Endothelial cell of umbilical vein (primary cell): ENCODE data around the gene PHF12. TPM values are rescaled to one million over a fixed set of nuclear protein-coding genes. Genes with fewer than 3 reads are reported as not detected.
A peak's percentile ranks its signal among the peaks of the same experiment; 100 is the strongest.

Source experiments
- BruUV-seq: library from RNA; stranded (reverse); fragments of 400-500 nt; replicated peaks from 2 replicates; lab custom pipeline; 2021; lab: Mats Ljungman, UMichigan
- CTCF ChIA-PET: fragments of 300-600, 350-600 bp; sonication (Branson Sonifier 250); formaldehyde crosslinking; loops from one replicate; lab custom pipeline; 2021; ENCODE audit warnings: antibody characterized with exemption, inconsistent platforms; lab: Charles Lee
- POLR2A ChIA-PET: fragments of 300-600, 350-600 bp; sonication (Branson Sonifier 250); formaldehyde crosslinking; loops from one replicate; lab custom pipeline; 2021; ENCODE audit warnings: antibody characterized with exemption, inconsistent platforms; lab: Charles Lee
- DNase-seq: peaks from one replicate; pipeline ENCODE4 v3.0.0-alpha.2; 2011; ENCODE audit warnings: low read depth, low spot score
- FAIRE-seq: peaks from 2 replicates; lab custom pipeline; 2011; peaks lifted over from hg19 to GRCh38; lab: Jason Lieb, UNC
- H2AFZ ChIP-seq: 2 replicates; pipeline ENCODE4 v1.6.0; 2012; ENCODE audit warnings: low read depth, low read length, control low read depth, inconsistent platforms
- H3K27ac ChIP-seq: 2 replicates; pipeline ENCODE4 v1.5.1; 2011; ENCODE audit warnings: low read depth, mild to moderate bottlenecking, control low read depth, low read length, moderate library complexity; ENCODE audit not compliant: insufficient read depth
- H3K27me3 ChIP-seq, 2 experiments: 2 replicates each; pipeline versions ENCODE4 v1.6.0 to v1.6.1; 2011; ENCODE audit warnings: low read length in 2 of 2, mixed read lengths in 1 of 2; ENCODE audit not compliant: control insufficient read depth in 2 of 2, insufficient read depth in 2 of 2
- H3K36me3 ChIP-seq, 2 experiments: 2 replicates in 1 of 2; 3 replicates in 1 of 2; pipeline ENCODE4 v1.5.1; 2011; ENCODE audit warnings: low read length in 2 of 2, mild to moderate bottlenecking in 1 of 2, moderate library complexity in 1 of 2; ENCODE audit not compliant: control insufficient read depth in 2 of 2, insufficient read depth in 2 of 2; ENCODE audit errors: extremely low read depth in 1 of 2
- H3K4me1 ChIP-seq: 3 replicates; pipeline ENCODE4 v1.5.1; 2011; ENCODE audit warnings: mild to moderate bottlenecking, low read length; ENCODE audit not compliant: control insufficient read depth, insufficient read depth; ENCODE audit errors: extremely low read depth
- H3K4me2 ChIP-seq: 2 replicates; pipeline ENCODE4 v1.6.1; 2011; ENCODE audit warnings: low read length, control low read depth, mixed read lengths; ENCODE audit not compliant: insufficient read depth
- H3K4me3 ChIP-seq, 3 experiments: fragments of 200-600 bp in 1 of 3; sonication (generic), shearing (Covaris generic) in 1 of 3; replicated peaks in 1 of 3; 2 replicates each; pipeline ENCODE4 v1.5.1; 2011 to 2016; ENCODE audit warnings: control low read depth in 3 of 3, low read length in 3 of 3, mild to moderate bottlenecking in 2 of 3, inconsistent platforms in 1 of 3, low read depth in 1 of 3, moderate library complexity in 1 of 3; ENCODE audit not compliant: insufficient read depth in 1 of 3
- H3K79me2 ChIP-seq: 2 replicates; pipeline ENCODE4 v1.6.0; 2012; ENCODE audit warnings: low read length, inconsistent platforms; ENCODE audit not compliant: control insufficient read depth, insufficient read depth
- H3K9ac ChIP-seq: replicated peaks from 2 replicates; pipeline ENCODE3; 2011; ENCODE audit warnings: low read length, control low read depth; ENCODE audit not compliant: insufficient read depth; ENCODE audit errors: extremely low read depth
- H3K9me1 ChIP-seq: replicated peaks from 3 replicates; pipeline ENCODE4 v1.6.0; 2011; ENCODE audit warnings: mild to moderate bottlenecking, low read length; ENCODE audit not compliant: control insufficient read depth, insufficient read depth; ENCODE audit errors: extremely low read depth
- H3K9me3 ChIP-seq: replicated peaks from 2 replicates; pipeline ENCODE4 v1.5.1; 2012; ENCODE audit warnings: low read length, inconsistent platforms; ENCODE audit not compliant: control insufficient read depth, insufficient read depth
- H4K20me1 ChIP-seq: replicated peaks from 2 replicates; pipeline ENCODE3; 2011; ENCODE audit warnings: mild to moderate bottlenecking, low read length; ENCODE audit not compliant: control insufficient read depth, insufficient read depth; ENCODE audit errors: extremely low read depth
- CTCF ChIP-seq, 2 donors: IDR thresholded peaks; 1 replicate in 1 of 2; 2 replicates in 1 of 2; pipeline ENCODE4 v1.5.1; 2011; ENCODE audit warnings: low read length in 2 of 2, mild to moderate bottlenecking in 2 of 2, moderate library complexity in 2 of 2, control low read depth in 1 of 2, inconsistent platforms in 1 of 2, low read depth in 1 of 2; ENCODE audit not compliant: insufficient read depth in 1 of 2; ENCODE audit errors: extremely low read depth in 1 of 2
- EZH2 ChIP-seq: IDR thresholded peaks from 2 replicates; pipeline ENCODE4 v1.6.1; 2012; ENCODE audit warnings: borderline replicate concordance, low read depth, mild to moderate bottlenecking, moderate library complexity, low read length, inconsistent platforms; ENCODE audit not compliant: severe bottlenecking
- FOS ChIP-seq: IDR thresholded peaks from 2 replicates; pipeline ENCODE4 v1.6.1; 2011; ENCODE audit warnings: mild to moderate bottlenecking, low read length, moderate library complexity, borderline replicate concordance; ENCODE audit not compliant: insufficient read depth
- GATA2 ChIP-seq: IDR thresholded peaks from 2 replicates; pipeline ENCODE4 v1.7.0; 2011; ENCODE audit warnings: low read depth, mild to moderate bottlenecking, moderate library complexity, mixed read lengths, low read length; ENCODE audit not compliant: insufficient read length, insufficient read depth
- JUN ChIP-seq: IDR thresholded peaks from 2 replicates; pipeline ENCODE4 v1.6.1; 2011; ENCODE audit warnings: borderline replicate concordance, low read depth; ENCODE audit not compliant: insufficient read length, insufficient read depth
- MAX ChIP-seq: IDR thresholded peaks from 2 replicates; pipeline ENCODE4 v1.6.1; 2011; ENCODE audit not compliant: insufficient read depth, insufficient read length
- MYC ChIP-seq: IDR thresholded peaks from one replicate; pipeline ENCODE4 v1.6.1; 2011; ENCODE audit warnings: mild to moderate bottlenecking, low read depth, low read length
- POLR2A ChIP-seq: IDR thresholded peaks from 2 replicates; pipeline ENCODE4 v1.6.1; 2012; ENCODE audit warnings: low read depth, mild to moderate bottlenecking, control low read depth, low read length
- POLR2AphosphoS5 ChIP-seq: IDR thresholded peaks from 2 replicates; pipeline ENCODE4 v1.6.1; 2012; ENCODE audit warnings: low read depth, mild to moderate bottlenecking, control low read depth, low read length, moderate library complexity; ENCODE audit not compliant: insufficient read depth
- dilution Hi-C: fragments of 300-500 bp; cut with MboI; formaldehyde crosslinking; loops from one replicate; pipeline ENCODE4 v1.15.0; 2019; ENCODE audit warnings: low sequenced_read_pairs; ENCODE audit not compliant: extremely low pct_ligation_motif_present
- intact Hi-C: fragments of 100-400 bp; cut with micrococcal nuclease; formaldehyde crosslinking; loops from one replicate; pipeline ENCODE4 v1.10.0; 2022
- polyA plus RNA-seq, 4 experiments: library from polyadenylated mRNA; depleted of rRNA in 3 of 4; stranded (reverse) in 3 of 4; unstranded in 1 of 4; fragments of >200 nt; gene quantifications; 2 replicates each; pipeline versions ENCODE4 v1.2.1 to v1.2.3, GENCODE V29; 2011 to 2012; ENCODE audit warnings: missing spikeins in 1 of 4
- total RNA-seq: library from RNA; stranded (reverse); gene quantifications from 2 replicates; pipeline ENCODE4 v1.2.3, GENCODE V29; 2021

Gene PHF12
- total and polyA plus RNA-seq, 2 donors (not counting 3 experiments of a cell fraction or from before 2014, with no cell fraction given): 26.6 to 44.2 TPM

DNA sequence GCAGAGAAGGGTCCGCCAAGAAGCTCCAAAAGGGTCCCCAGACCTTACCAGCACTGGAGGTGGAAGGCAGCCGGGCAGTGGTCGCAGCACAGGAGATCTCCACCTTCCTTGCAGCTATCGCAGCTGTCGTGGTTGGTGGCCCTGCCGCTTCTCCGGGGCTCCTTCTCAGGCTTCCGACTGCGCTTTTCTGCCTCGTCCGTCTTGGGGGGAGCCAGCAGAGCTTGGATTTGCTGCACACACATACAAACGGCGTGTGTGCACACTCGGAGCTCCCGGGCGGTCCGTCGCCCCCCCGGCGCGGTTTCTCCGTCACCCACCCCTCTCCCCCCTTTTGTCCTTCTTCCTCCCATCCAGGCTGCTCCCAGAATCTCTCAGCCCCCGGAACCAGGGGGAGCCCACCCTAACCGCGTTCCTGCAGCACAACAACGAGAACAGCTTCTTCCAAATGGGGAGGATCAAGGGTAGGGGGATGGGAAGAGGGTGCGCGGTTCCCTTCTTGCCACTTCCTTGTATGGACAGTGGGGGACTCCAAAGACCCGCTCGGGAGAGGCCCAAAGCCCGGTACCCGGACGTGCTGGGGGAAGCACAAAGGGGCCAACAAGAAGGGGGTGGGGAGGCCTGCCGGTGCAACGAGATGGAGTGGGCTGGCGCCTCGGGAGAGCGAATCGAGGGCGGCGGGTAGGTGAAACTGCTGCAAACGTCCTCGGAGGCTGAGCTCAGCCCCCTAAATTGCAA lies 1.1 kb downstream of the PHF12 start:
- Histone ChIP-seq H3K27ac (peak overlapping the region; percentile 82), H3K27me3 (no peaks in the 10 kb centered on the region), H3K9me3 (no peaks in the 10 kb centered on the region), H2AFZ (peak overlapping the region; percentile 49), H3K4me2 (peak overlapping the region; percentile 73), H4K20me1 (no peaks in the 10 kb centered on the region), H3K4me3 (peak overlapping the region; percentile 74 to 95 (median 80)), H3K9ac (peak overlapping the region; percentile 85), H3K9me1 (no peaks in the 10 kb centered on the region), H3K79me2 (peaks cover 40% of the 10 kb centered on the region), H3K4me1 (peaks cover 33% of the 10 kb centered on the region), H3K36me3 (no peaks in the 10 kb centered on the region)
- POLR2A ChIA-PET: interaction anchor here (0.6 to 1.4 kb wide), 3 partner anchors 10 to 56 kb away, joined by 3 to 5 read pairs (median 4); no protein-coding TSS in a partner anchor
- dilution Hi-C loops: no loop called here
- FAIRE-seq (peak; percentile 58), DNase-seq (peak; percentile 54)
- no peak for TF ChIP-seq GATA2
- TF ChIP-seq MAX: no peak
- TF ChIP-seq JUN: no peak
- TF ChIP-seq POLR2AphosphoS5: no peak
- no peak for TF ChIP-seq POLR2A
- TF ChIP-seq FOS: no peak
- no peak for TF ChIP-seq CTCF (IDR thresholded peaks at IDR 0.05; ENCODE audit: extremely low read depth in 1 of 2, insufficient read depth in 1 of 2, low read depth in 1 of 2, low read length in 2 of 2)
- no peak for TF ChIP-seq EZH2
- TF ChIP-seq MYC: no peak
- intact Hi-C loops: loop anchor here (2.0 kb wide), 1 partner anchor 141 kb away; no protein-coding TSS in a partner anchor
- CTCF ChIA-PET: interaction anchor here (0.7 to 7.8 kb wide), 14 partner anchors 12 to 230 kb away, joined by 3 to 249 read pairs (median 6); partner anchors contain the start of genes NEK8, RPL23A and TLCD1
- no TSS peak for BruUV-seq
